Measurements from ENCODE around the gene TMEM252.

TMEM252 gene

GRCh38 chr9:68538200-68538599, 2.5 kb downstream of the TMEM252 start:
- no peak for DNase-seq

- no peak for DNase-seq
These were observed 3.1 kb downstream of the TMEM252 start for GRCh38 chr9:68537616-68537880.

GRCh38 chr9:68536876-68537615, 3.6 kb downstream of the TMEM252 start:
- DNase-seq, result no peak

- DNase-seq, result no peak
These were observed 7.0 kb downstream of the TMEM252 start for GRCh38 chr9:68533678-68534077.

GRCh38 chr9:68532131-68532530, 8.6 kb downstream of the TMEM252 start:
- no peak for DNase-seq

GRCh38 chr9:68530618-68531017, 10.1 kb downstream of the TMEM252 start:
- DNase-seq, result peak; percentile 44

- no peak for DNase-seq
These were observed 17.2 kb downstream of the TMEM252 start for GRCh38 chr9:68523367-68523936.

- no peak for DNase-seq
These were observed 17.7 kb downstream of the TMEM252 start for GRCh38 chr9:68522954-68523353.

- DNase-seq, result no peak
These were observed 18.6 kb downstream of the TMEM252 start for GRCh38 chr9:68522131-68522530.

GRCh38 chr9:68515326-68516017, 25.2 kb downstream of the TMEM252 start:
- DNase-seq, result no peak

GRCh38 chr9:68513981-68514380, 26.7 kb downstream of the TMEM252 start:
- DNase-seq, result no peak

GRCh38 chr9:68513385-68513784, 27.3 kb downstream of the TMEM252 start:
- DNase-seq, result no peak

- DNase-seq, result no peak
These were observed 31.0 kb downstream of the TMEM252 start for GRCh38 chr9:68509689-68510088.

- no peak for DNase-seq
These were observed 32.1 kb downstream of the TMEM252 start for GRCh38 chr9:68508547-68508946.

GRCh38 chr9:68507806-68508145, 32.9 kb downstream of the TMEM252 start:
- DNase-seq, result no peak

- peak; percentile 8 for DNase-seq
These were observed 33.4 kb downstream of the TMEM252 start for GRCh38 chr9:68507130-68507805.

GRCh38 chr9:68506551-68506950, 34.1 kb downstream of the TMEM252 start:
- DNase-seq, result no peak

GRCh38 chr9:68505681-68506409, 34.8 kb downstream of the TMEM252 start:
- DNase-seq, result no peak

GRCh38 chr9:68502279-68502678, 38.4 kb downstream of the TMEM252 start:
- DNase-seq, result no peak

GRCh38 chr9:68500457-68501381, 40.0 kb downstream of the TMEM252 start:
- no peak for DNase-seq

GRCh38 chr9:68498816-68499215, 41.9 kb downstream of the TMEM252 start:
- no peak for DNase-seq

GRCh38 chr9:68497629-68498028, 43.1 kb downstream of the TMEM252 start:
- no peak for DNase-seq
